Activated naive CD4-positive, alpha-beta T cell treated with anti-CD3 and anti-CD28 coated beads, Interleukin-2, amount 10 ng/mL, durations not matched to agents 7 days and 5 days (primary cell): ENCODE data around the gene TCF3.
"Not testable (repeated sequence)": the region's sequence is repeated elsewhere in the genome, so short reads cannot be mapped to it uniquely, and the experiment has no call there.

Experiments used
- CTCF ChIA-PET: fragments of 350-600 bp; sonication (Branson Sonifier 250); formaldehyde crosslinking; loops from one replicate; lab custom pipeline; 2021; ENCODE audit warnings: antibody characterized with exemption; lab: Charles Lee
- DNase-seq: peaks from one replicate; pipeline ENCODE4 v3.0.0-alpha.2; 2020
- H3K27ac Mint-ChIP-seq: one replicate; pipeline ENCODE4 v1.8.0; 2021; ENCODE audit warnings: mild to moderate bottlenecking, moderate library complexity, mixed read lengths
- H3K27me3 Mint-ChIP-seq: one replicate; pipeline ENCODE4 v1.8.0; 2021; ENCODE audit warnings: mild to moderate bottlenecking, mixed read lengths
- H3K36me3 Mint-ChIP-seq: one replicate; pipeline ENCODE4 v1.8.0; 2021; ENCODE audit warnings: mixed read lengths
- H3K4me1 Mint-ChIP-seq: one replicate; pipeline ENCODE4 v1.8.0; 2021; ENCODE audit warnings: mixed read lengths
- H3K4me3 Mint-ChIP-seq: one replicate; pipeline ENCODE4 v1.8.0; 2021; ENCODE audit warnings: mild to moderate bottlenecking, moderate library complexity, mixed read lengths
- H3K9me3 Mint-ChIP-seq: one replicate; pipeline ENCODE4 v1.8.0; 2021; ENCODE audit warnings: mixed read lengths

TCF3 gene

GRCh38 chr19:1678073-1678472, 25.7 kb upstream of the TCF3 start:
- no peaks in the 10 kb centered on the region for H3K36me3 Mint-ChIP-seq
- CTCF ChIA-PET: no interaction called here
- no peak overlapping the region for H3K27ac Mint-ChIP-seq
- DNase-seq: no peak
- no peak overlapping the region for H3K4me3 Mint-ChIP-seq
- peaks cover 5% of the 10 kb centered on the region for H3K4me1 Mint-ChIP-seq
- H3K9me3 Mint-ChIP-seq: no peaks in the 10 kb centered on the region
- peaks cover 83% of the 10 kb centered on the region for H3K27me3 Mint-ChIP-seq

DNA sequence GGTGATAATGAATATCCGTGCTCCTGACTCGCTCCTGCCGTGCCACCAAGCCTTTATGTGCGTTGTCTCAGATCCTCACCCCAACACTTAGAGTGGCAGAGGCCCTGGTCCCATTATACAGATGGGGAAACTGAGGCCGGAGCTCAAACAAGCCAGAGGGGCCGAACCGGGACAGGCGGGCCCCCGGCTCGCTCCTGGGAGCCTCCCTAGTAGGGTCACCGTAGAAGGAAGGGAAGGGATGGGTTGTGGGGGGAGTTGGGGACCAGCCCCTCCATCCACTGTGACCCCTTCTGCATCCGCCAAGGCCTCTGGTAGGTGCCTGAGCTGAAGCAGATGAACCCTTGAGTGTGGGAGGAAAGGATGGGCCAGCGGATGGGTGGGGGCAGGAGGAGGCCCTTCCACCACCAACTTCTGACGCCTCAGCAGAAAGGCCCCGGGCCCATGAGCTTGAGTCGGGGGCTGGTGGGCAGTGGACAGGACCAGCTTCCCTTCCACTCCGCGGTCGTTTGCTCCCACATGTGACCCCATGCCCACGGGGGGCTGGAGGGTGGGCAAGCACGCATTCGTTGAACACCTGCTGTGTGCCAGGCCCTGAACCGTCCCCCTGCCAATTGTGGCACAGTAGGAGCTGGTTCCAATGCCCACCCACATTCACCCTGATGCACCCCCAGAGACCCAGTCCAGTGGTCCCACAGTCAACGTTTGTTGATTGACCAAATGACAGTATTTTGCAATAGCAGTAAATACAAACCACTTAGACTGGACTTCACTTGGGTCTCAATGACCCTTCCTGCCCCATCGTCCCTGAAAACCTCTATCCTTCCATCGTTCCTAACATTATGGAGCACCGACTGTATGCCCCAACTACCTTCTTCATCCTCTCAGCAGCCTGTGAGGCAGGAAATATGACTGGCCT, 24.2 kb upstream of the TCF3 start:
- no peaks in the 10 kb centered on the region for H3K9me3 Mint-ChIP-seq
- H3K36me3 Mint-ChIP-seq: no peaks in the 10 kb centered on the region
- no peak for DNase-seq
- CTCF ChIA-PET: interaction anchor here (0.7 kb wide), 1 partner anchor 205 kb away, joined by 3 read pairs; no protein-coding TSS in a partner anchor
- peaks cover 8% of the 10 kb centered on the region for H3K4me1 Mint-ChIP-seq
- H3K27ac Mint-ChIP-seq: peak overlapping the region; percentile 55
- H3K27me3 Mint-ChIP-seq: peaks cover 83% of the 10 kb centered on the region
- no peak overlapping the region for H3K4me3 Mint-ChIP-seq

GRCh38 chr19:1675633-1676350, 23.4 kb upstream of the TCF3 start:
- Mint-ChIP-seq H3K27me3 (peaks cover 85% of the 10 kb centered on the region), H3K4me3 (no peak overlapping the region), H3K36me3 (no peaks in the 10 kb centered on the region), H3K9me3 (no peaks in the 10 kb centered on the region), H3K4me1 (peaks cover 12% of the 10 kb centered on the region), H3K27ac (no peak overlapping the region)
- no peak for DNase-seq
- CTCF ChIA-PET: interaction anchor here (0.7 kb wide), 1 partner anchor 204 kb away, joined by 3 read pairs; no protein-coding TSS in a partner anchor

DNA sequence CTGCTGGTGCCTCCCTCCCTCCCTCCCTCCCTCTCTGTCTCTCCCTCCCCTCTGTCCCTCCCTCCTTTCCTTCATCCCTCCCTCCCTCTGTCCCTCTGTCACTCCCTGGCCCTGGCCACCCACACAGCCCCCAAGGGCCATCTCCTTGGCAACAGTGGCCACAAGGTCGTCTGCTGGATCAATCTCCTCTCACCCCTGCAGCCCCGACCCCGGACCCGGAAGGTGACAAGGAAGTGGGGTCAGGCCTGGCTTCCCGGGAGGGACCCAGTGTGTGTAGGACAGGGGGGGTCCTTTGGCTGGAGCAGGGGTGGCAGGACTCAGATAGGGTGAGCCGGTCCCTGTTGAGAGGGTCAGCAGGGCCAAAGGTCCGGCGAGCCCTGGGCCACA, 21.9 kb upstream of the TCF3 start:
- Mint-ChIP-seq H3K4me3 (no peak overlapping the region), H3K27ac (no peak overlapping the region), H3K36me3 (no peaks in the 10 kb centered on the region), H3K27me3 (peaks cover 92% of the 10 kb centered on the region), H3K4me1 (peaks cover 12% of the 10 kb centered on the region), H3K9me3 (no peaks in the 10 kb centered on the region)
- no peak for DNase-seq
- CTCF ChIA-PET: interaction anchor here (4.0 to 4.3 kb wide), 2 partner anchors 93 to 128 kb away, joined by 22 to 25 read pairs; no protein-coding TSS in a partner anchor

- Mint-ChIP-seq H3K27ac (no peak overlapping the region), H3K4me1 (peaks cover 12% of the 10 kb centered on the region), H3K27me3 (peaks cover 95% of the 10 kb centered on the region), H3K4me3 (no peak overlapping the region), H3K9me3 (no peaks in the 10 kb centered on the region), H3K36me3 (no peaks in the 10 kb centered on the region)
- CTCF ChIA-PET: interaction anchor here (1.0 to 4.3 kb wide), 6 partner anchors 55 to 152 kb away, joined by 3 to 25 read pairs (median 11); no protein-coding TSS in a partner anchor
- no peak for DNase-seq
These were observed 21.4 kb upstream of the TCF3 start for GRCh38 chr19:1673645-1674292.

GRCh38 chr19:1672769-1673644, 20.6 kb upstream of the TCF3 start:
- peaks cover 12% of the 10 kb centered on the region for H3K4me1 Mint-ChIP-seq
- no peaks in the 10 kb centered on the region for H3K36me3 Mint-ChIP-seq
- no peaks in the 10 kb centered on the region for H3K9me3 Mint-ChIP-seq
- peaks cover 95% of the 10 kb centered on the region for H3K27me3 Mint-ChIP-seq
- CTCF ChIA-PET: interaction anchor here (0.6 to 4.3 kb wide), 24 partner anchors 9 to 153 kb away, joined by 3 to 25 read pairs (median 4); no protein-coding TSS in a partner anchor
- DNase-seq: no peak
- no peak overlapping the region for H3K4me3 Mint-ChIP-seq
- no peak overlapping the region for H3K27ac Mint-ChIP-seq

DNA sequence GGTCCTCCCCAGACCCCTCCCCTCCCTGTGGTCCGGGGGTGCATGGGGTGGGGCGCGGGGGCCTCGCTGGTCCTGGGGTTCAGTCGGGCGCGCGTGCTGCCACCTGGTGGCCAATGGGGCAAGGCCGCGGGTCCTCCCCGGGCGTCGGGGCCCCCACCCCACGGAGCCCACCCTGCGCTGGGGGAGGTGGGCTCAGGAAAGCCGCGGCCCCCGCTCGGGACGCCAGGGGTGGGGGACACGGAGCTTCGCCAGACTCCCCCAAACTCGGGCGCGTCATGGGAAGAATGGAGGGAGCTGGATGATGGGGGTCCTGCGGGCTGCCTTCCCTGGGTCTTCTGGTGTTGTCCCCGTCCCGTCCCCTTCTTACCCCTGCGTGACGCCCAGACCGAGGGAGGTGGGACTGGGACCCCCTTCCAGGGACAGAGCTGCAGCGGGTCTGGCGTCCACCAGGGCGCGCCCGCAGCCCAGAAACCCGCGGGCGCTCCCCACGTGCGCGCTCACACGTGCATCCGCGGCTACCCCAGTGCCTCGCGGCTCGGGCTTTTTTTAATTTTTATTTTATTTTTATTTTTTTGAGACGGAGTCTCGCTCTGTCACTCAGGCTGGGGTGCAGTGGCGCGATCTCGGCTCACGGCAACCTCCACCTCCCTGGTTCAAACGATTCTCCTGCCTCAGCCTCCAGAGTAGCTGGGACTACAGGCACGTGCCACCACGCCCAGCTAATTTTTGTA, 19.8 kb upstream of the TCF3 start:
- Mint-ChIP-seq H3K27ac (no peak overlapping the region), H3K36me3 (no peaks in the 10 kb centered on the region), H3K27me3 (peaks cover 95% of the 10 kb centered on the region), H3K4me1 (peaks cover 12% of the 10 kb centered on the region), H3K9me3 (no peaks in the 10 kb centered on the region), H3K4me3 (no peak overlapping the region)
- CTCF ChIA-PET: interaction anchor here (0.6 to 4.3 kb wide), 22 partner anchors 8 to 154 kb away, joined by 3 to 25 read pairs (median 4); no protein-coding TSS in a partner anchor
- DNase-seq: peak; percentile 69

- Mint-ChIP-seq H3K9me3 (no peaks in the 10 kb centered on the region), H3K36me3 (no peaks in the 10 kb centered on the region), H3K4me3 (no peak overlapping the region), H3K27me3 (peaks cover 93% of the 10 kb centered on the region), H3K27ac (no peak overlapping the region), H3K4me1 (peaks cover 12% of the 10 kb centered on the region)
- CTCF ChIA-PET: interaction anchor here (0.8 to 4.3 kb wide), 15 partner anchors 8 to 154 kb away, joined by 3 to 25 read pairs (median 5); no protein-coding TSS in a partner anchor
- no peak for DNase-seq
These were observed 19.3 kb upstream of the TCF3 start for GRCh38 chr19:1671716-1672037.

DNA sequence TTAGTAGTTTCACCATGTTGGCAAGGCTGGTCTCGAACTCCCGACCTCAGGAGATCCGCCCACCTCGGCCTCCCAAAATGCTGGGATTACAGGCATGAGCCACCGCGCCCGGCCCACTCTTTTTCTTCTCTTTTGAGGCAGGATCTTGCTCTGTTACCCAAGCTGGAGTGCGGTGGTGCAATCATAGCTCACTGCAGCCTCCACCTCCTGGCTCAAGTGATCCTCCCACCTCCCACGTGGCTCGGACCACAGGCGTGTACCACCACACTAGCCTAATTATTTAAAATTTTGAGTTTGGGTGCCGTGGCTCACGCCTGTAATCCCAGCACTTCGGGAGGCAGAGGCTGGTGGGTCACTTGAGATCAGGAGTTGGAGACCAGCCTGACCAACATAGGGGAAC, 18.3 kb upstream of the TCF3 start:
- not testable (repeated sequence) for H3K36me3 Mint-ChIP-seq, H3K9me3 Mint-ChIP-seq, H3K27ac Mint-ChIP-seq, DNase-seq, H3K4me3 Mint-ChIP-seq
- peaks cover 12% of the 10 kb centered on the region for H3K4me1 Mint-ChIP-seq
- peaks cover 88% of the 10 kb centered on the region for H3K27me3 Mint-ChIP-seq
- CTCF ChIA-PET: interaction anchor here (0.7 to 4.3 kb wide), 7 partner anchors 30 to 143 kb away, joined by 3 to 25 read pairs (median 4); no protein-coding TSS in a partner anchor

DNA sequence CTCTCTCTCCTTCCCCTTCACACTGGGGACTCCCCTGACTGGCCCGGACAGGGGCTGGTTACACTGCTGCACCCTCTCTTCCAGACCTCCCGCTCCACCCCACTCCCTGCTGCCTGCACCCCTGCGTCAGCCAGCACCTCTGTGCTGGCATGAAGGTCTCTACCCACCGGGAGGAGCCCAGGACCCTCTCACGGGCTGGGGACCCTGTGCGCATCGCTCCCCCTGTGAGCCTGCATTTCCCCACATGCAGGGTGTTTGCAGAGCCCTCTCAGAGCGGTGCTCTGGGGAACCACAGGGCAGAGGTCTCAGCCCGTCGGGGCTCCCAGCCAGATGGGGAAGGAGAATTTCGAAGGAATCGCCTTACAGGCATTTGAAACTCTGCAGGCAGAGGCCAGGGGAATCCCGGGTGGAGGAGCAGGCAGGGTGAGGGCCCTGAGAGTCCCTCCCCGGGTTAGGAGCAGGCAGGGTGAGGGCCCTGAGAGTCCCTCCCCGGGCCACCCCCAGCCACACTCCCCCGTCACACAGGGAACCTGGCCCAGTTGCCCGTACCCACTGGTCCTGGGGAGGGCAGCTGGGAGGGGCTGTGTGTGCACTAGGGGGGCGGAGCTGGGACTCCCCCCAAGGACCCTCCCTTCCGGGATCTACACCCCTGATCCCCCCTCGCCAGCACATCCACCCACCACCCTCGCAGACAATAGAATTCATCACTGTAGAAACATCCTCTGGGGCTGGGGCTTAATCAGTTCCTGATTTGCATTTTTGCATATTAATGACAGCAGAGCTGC, 16.3 kb upstream of the TCF3 start:
- Mint-ChIP-seq H3K36me3 (no peaks in the 10 kb centered on the region), H3K4me1 (peaks cover 10% of the 10 kb centered on the region), H3K27ac (no peak overlapping the region), H3K9me3 (no peaks in the 10 kb centered on the region), H3K27me3 (peaks cover 81% of the 10 kb centered on the region), H3K4me3 (no peak overlapping the region)
- CTCF ChIA-PET: no interaction called here
- DNase-seq: peak; percentile 33

DNA sequence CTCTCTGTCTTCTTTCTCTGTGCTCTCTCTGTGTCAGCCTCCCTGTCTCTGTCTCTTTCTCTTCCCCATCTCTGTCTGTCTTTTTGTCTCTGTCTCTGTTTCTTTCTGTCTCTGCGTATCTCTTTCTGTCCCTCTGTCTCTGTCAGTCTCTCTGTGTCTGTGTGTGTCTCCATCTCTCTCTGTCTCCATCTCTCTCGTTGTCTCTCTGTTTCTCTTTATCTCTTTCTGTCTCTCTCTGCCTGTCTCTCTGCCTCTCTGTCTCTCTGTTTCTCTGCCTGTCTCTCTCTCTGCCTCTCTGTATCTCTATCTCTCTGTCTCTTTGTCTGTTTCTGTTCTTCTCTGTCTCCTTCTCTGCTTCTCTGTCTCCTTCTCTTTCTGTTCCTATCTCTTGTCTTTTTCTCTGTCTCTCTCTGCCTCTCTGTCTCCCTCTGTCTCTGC, 15.7 kb upstream of the TCF3 start:
- Mint-ChIP-seq H3K9me3 (no peaks in the 10 kb centered on the region), H3K36me3 (no peaks in the 10 kb centered on the region), H3K27ac (no peak overlapping the region), H3K27me3 (peaks cover 75% of the 10 kb centered on the region), H3K4me3 (no peak overlapping the region), H3K4me1 (peaks cover 7% of the 10 kb centered on the region)
- no peak for DNase-seq
- CTCF ChIA-PET: no interaction called here

- H3K4me1 Mint-ChIP-seq: peaks cover 4% of the 10 kb centered on the region
- CTCF ChIA-PET: interaction anchor here (1.2 kb wide), 1 partner anchor 75 kb away, joined by 3 read pairs; no protein-coding TSS in a partner anchor
- H3K9me3 Mint-ChIP-seq: no peaks in the 10 kb centered on the region
- H3K27ac Mint-ChIP-seq: no peak overlapping the region
- no peaks in the 10 kb centered on the region for H3K36me3 Mint-ChIP-seq
- H3K4me3 Mint-ChIP-seq: no peak overlapping the region
- no peak for DNase-seq
- H3K27me3 Mint-ChIP-seq: peaks cover 61% of the 10 kb centered on the region
These were observed 13.2 kb upstream of the TCF3 start for GRCh38 chr19:1665565-1666047.
